ENCODE measurements around the gene ENAH. TPM values are rescaled to one million over a fixed set of nuclear protein-coding genes. Genes with fewer than 3 reads are reported as not detected.
"Not testable (repeated sequence)": the region's sequence is repeated elsewhere in the genome, so short reads cannot be mapped to it uniquely, and the experiment has no call there.

The ENAH gene
- polyA plus RNA-seq, 1 donor: 121 TPM

DNA sequence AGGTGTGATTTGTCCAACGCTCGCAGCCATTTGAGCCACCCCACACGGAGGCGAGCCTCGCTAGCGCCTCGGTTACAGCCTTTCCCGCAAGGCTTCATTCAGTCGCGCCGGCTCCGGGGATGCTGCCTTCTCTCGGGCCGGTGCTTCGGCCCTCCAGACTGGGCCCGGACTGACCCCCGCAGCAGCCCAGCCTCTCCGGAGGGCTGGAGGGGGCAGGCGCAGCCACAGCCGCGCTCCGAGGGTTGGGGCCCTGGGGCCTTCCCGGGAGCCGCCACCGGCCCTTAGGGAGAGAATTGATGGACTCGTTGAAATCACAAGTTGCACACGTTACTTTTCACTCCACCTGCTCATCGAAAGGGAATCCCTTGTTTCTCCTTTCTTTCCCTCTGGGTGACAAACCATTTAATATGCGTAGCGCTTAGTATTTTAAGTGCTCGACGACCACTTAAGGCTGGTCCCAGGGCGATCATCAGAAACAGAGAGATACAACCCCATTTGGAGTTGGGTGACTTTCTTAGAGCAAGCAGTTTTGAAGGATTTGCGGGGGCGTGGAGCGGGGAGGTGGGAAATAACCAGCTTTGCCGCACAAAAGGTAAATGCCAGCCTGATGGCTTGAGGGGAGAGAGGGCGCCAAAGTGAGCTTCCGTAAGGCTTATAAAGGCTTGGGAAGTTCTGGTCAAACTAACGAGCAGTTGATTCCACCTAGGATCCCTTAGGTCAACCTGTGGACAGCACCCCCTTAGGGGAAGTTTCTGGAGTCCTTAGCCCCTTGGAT, 24.6 kb upstream of the ENAH start:
- no peak for DNase-seq

DNA sequence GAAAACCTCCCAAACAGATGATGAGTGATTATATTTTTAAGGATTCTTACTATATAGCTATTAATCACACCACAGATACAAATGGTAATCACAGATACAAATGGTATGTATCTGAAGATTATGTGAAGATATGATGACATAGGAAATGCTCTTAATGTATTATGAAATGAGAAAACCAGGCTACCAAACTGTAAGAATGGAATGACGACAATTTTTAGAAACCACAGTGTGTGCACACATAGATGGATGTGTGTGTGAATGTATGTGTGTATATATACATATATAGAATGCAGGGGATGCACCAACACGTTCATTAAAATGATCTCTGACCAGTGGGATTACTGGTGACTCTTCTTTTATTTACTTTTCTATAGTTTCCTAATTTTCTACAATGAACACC, 21.5 kb upstream of the ENAH start:
- no peak for DNase-seq

DNA sequence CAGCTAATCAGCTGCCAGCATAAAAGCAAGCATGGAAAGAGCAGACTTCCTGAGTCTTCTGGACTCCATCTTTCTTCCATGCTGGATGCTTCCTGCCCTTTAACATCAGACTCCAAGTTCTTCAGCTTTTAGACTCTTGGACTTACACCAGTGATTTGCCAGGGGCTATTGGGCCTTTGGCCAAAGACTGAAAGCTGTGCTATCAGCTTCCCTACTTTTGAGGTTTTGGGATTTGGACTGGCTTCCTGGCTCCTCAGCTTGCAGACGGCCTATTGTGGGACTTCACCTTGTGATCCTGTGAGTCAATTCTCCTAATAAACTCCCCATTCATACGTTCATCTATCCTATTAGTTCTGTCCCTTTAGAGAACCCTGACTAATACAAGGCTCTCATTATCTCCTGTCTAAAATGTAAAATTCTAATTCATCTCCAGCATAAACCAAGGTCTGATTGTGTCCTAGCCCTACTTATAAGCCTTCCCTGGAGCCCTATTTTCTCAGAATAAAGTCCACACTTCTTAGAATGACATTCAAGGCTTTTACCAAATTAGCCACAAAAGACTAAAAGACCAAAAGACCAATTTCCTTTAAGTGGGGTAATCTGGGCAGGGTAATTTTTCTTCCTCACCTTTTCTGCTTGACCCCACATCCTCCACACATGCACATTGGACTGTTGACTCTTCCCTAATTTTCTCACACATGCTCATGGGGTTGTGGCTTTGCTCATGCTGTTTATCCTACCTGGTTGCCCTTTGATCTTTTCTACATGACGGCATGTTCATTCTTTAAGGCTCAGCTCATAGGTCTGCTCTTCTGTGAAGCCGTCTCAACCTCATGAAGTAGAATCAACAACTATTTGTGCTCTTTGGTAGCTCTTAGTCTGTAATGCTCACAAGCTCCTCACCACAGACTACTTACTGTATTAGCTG, 18.1 kb upstream of the ENAH start:
- DNase-seq: no peak

DNA sequence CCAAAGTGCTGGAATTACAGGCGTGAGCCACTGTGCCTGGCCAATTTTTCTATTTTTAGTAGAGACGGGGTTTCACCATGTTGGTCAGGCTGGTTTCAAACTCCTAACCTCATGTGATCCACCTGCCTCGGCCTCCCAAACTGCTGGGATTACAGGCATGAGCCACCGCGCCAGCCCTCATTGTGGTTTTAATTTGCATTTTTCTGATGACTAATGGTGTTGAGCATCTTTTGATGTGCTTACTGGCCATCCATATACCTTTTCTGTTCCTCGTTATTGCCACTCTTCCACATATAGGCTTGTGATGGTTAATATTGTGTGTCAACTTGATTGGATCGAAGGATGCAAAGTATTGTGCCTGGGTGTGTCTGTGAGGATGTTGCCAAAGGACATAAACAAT, 17.4 kb upstream of the ENAH start:
- DNase-seq: no peak

DNA sequence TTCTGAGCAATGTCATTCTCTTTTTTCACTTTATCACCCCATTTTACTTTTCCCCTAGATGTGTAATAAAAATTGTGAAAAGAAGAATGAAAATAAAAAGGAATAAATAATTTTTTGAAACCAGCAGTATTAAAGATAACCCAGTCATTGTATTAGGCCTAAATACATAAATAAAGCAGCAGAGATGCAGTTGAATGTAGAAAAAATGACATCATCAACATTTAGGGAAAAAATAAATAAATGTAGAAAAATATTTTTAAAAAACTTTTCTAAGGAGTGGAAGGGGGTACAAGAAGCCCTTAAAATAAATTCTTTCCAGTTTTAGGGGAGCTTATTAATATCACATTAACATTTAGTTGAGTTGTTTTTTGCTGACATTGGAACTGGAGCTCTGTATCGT, 15.3 kb upstream of the ENAH start:
- DNase-seq: no peak

DNA sequence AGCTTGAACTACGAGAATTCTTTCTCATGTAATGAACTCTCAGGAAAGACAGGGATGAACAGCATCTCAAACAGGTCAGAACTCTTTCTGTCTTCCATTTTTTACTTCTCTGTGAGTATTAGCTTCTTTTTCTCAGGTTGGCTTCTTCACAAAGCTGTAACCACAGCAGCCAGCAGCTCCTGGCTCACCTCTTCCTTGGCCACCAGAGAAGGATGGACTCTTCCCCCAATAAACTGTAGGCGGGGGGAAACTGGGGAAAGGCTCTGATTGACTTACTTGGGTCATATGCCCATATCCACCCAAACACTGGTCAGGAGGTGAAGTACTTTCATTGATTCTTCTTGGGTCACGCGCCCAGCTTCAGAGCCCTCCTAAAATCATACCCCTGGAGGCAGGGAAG, 14.4 kb upstream of the ENAH start:
- no peak for DNase-seq

DNA sequence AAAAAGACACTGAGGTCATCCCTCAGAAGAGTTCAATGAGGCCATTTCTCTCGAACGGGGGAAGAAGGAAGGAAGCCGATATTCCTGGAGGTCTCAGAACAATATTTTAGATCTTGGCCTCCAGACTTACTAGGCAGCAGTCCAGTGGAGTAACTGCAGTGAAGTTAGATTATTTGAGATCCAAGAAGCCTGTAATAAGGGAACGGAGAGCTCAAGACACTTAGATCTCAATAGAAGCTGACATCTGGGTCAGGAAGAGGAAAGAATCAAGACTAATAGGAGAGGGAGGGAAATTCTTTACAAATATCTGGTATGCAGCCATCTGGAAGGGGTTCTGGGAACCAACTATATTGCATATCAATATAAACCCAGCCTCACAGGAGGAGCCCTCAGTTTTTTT, 13.6 kb upstream of the ENAH start:
- DNase-seq: no peak

DNA sequence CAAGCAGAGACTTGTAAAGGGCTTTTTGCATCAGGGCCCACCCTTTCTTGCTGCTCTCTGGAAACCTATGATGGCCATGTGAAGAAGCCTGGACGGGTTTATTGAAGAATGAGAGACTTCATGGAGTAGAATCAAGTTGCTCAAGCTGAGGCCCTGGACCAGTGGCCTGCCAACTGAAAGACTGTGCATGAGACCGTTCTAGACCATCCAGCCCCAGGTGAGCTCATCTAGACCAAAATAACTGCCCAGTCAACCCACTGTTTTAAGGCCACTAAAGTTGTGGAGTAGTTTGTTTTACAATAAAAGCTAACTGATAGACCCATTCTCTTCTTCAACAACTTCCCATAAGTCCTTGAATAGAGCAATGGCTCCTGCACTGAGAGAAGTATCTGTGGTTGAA, 11.8 kb upstream of the ENAH start:
- no peak for DNase-seq

DNA sequence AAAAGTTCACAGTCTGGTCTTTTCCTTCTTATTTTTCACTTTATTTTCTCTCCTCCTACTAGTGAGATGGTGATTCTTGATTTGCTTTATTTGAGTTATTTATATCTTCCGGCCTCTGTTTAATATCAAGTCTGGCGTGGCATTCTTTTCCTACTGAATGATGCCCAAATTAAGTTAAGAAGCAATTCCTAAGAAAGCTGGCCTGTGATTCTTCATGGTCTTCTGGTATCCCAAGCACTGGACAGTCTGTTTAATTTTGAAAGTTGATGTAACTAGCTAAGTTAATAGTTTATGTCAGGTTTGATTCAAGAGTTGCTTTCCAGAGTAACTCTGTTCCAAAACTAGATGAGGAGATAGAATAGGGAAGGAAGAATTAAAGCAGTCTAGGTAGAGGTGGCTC, 9.2 kb upstream of the ENAH start:
- DNase-seq: no peak

DNA sequence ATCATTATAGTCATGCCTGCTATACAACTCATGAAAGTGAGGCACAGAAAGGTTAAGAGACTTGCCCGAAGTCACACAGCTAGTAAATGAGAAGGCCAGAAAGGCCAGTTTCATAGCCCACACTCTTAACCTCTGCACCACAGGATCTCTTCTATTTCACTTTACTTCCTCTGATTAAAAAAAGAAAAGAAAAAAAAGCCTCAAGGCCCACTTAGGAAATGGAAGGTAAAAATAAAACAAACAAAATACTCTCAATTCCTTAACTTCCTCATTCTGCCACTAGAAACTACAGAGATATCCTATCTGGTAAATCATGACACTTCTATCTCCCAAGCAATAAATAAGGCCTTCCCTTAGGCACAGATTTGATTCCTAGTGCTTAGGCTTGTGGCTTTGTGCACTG, 7.6 kb upstream of the ENAH start:
- DNase-seq: no peak

DNA sequence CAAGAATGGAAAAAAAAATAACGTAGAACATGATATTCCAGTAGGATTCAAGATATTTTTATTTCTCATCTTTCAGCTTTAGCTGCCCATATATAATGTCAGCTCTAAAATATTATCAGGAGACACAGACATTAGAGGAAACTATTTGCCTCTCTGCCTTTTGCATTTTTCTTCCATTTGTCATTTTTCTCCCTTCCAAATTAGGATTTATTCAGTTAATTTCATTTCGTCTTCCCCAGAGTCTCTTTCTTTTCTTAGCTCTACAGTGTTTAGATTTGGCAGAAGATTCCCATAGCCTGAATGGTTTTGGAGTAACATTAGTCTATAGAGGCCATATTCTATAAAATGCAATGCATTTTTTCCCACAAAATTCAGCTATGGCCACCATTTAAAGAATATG, 5.1 kb upstream of the ENAH start:
- no peak for DNase-seq

DNA sequence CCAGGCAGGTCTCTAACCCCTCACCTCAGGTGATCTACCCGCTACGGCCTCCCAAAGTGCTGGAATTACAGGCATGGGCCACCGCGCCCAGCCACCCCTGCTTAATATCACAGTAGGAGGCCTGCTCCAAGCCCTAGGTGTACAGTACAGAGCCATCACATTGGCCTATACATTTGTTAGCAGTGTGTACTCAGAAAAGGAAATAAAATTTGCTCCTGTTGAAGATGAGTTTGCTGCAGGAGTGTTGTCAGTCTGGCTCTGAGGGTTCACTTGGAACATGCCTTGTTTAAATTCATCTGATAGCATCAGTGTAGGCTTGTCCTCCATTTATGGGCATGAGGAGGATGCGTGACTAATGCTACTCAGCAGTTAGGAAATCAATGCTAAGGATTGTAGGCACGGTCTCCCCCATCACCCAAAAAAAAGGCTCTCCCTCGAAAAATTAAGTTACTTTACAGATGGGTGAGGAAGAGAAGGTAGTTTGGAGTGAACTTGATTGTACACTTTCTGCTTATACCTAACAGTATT, 4.6 kb upstream of the ENAH start:
- DNase-seq: no peak

DNA sequence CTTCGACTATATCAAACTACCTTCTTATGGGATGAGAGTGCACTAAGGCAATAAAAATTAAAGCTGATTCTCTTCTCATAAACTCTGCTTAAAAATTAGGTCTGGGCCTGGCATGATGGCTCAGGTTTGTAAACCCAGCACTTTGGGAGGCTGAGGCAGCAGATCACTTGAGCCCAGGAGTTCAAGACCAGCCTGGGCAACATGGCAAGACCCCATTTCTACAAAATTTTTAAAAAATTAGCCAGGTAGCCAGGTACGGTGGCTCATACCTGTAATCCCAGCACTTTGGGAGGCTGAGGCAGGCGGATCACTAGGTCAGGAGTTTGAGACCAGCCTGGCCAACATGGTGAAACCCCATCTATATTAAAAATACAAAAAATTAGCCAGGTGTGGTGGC, 3.3 kb upstream of the ENAH start:
- not testable (repeated sequence) for DNase-seq

DNA sequence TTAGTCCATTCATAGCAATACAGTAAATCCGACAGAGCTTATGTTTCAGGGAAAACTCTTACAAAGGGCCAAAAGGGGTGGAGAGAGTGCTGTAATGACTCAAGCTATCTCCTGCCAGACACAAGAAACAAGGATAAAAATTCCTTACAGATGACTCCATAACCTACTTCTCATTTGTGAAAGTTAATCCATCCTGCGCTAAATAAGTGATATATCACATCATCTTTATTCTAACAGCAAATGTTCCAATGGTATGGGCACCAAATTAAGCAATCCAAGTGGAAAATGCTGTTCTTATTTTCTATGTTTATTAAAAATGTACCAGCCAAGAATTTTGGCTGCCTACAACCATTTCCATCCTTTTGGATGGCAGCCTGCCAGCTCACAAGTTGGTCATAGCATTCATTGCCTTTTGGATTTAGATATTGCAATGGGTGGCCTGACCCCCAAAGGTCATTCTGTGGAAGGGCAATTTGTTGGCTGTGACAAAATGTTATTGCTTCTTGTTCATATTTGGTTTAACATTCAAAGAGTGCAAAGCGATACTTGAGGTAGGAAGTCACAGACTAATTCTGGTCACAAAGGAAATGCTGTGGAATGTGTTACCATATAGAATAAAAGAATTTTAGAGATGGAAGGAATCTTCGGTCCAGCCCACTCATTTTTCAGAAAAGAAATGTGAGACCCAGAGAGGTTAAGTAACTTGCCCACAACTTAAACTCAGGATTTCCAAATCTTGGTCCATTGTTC, 2.8 kb upstream of the ENAH start:
- DNase-seq: no peak

DNA sequence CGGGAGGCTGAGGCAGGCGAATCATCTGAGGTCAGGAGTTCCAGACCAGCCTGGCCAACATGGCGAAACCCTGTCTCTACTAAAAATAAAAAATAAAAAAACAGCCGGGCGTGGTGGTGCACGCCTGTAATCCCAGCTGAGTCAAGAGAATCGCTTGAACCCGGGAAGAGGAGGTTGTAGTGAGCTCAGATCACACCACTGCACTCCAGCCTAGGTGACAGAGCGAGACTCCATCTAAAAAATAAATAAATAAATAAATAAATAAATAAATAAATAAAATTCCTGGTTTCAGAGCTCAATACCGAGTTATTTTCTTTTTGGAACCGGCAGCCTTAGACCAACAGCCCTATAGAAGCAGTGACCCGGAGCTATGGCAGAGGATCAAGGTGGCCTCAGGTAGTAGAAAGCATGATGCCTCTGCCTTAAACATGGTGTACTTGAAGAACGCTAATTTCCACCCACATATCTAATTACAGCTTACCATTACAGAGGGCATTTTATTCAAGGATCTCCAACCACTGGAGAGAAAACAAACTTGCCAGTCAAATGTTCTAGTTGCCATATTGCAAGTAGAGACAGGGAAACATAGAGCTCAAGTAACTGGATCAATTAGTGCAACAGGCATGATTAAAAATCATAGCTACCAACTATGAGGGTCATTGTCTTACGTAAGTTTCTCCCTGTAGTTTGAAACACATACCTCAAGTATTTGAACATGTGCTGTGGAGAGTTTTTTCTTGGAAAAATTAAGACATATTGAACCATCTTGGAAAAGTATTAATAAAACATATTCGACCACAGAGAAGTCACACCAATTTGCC, 2.0 kb upstream of the ENAH start:
- DNase-seq: no peak

DNA sequence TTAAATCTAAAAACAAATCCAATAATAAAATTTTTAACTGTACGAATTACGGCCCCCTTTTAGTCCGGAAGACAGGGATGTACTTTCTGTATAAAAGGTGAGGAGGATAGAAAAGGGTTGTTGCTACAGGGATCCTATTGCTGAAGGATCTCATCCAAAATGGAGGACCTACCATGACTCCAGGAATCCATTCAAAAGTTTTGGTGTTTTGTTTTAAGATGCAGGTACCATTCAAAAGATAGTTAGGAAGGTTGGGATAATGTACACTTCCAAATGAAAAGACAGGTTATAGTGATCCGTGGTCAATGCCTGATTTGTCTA, 1.3 kb upstream of the ENAH start:
- DNase-seq: no peak

DNA sequence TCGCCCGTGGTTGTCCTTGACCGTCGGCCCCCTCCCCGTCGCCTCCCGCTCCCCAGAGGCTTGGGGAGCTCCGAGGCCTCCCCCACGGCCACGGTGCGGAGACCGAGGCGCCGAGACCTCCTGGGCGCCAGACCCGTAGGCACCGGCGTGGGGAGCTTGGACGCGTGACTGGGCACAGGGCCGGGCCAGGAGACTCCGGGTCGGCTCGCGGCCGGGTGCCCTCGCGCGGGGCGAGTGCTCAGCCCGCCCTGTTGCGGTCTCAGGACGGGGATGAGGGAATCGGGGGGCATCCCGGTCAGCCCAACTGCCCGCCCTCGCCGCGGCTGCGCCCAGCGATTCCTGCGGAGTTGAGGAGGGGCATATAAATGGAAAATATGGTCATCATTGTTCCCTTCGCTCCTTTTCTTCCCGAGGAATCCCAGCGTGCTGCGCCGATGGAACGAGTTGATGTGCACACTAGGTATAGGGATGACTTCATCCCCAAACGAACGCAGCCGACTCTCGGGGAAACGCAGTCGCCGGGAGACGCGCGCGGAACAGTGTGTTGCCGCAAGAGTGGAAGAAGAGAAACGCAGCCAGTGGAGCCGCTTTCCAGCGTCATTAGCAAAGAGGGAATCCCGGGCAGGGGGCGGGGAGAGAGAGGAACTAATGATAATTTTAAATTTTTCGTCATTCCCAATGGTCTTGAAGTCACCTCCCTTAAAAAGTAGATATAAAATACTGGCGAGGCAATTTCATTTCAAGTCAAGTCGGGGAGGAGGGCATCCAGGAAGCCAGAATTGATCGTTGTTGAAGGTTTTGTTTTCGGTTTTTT, 747 bp upstream of the ENAH start:
- peak; percentile 66 for DNase-seq

DNA sequence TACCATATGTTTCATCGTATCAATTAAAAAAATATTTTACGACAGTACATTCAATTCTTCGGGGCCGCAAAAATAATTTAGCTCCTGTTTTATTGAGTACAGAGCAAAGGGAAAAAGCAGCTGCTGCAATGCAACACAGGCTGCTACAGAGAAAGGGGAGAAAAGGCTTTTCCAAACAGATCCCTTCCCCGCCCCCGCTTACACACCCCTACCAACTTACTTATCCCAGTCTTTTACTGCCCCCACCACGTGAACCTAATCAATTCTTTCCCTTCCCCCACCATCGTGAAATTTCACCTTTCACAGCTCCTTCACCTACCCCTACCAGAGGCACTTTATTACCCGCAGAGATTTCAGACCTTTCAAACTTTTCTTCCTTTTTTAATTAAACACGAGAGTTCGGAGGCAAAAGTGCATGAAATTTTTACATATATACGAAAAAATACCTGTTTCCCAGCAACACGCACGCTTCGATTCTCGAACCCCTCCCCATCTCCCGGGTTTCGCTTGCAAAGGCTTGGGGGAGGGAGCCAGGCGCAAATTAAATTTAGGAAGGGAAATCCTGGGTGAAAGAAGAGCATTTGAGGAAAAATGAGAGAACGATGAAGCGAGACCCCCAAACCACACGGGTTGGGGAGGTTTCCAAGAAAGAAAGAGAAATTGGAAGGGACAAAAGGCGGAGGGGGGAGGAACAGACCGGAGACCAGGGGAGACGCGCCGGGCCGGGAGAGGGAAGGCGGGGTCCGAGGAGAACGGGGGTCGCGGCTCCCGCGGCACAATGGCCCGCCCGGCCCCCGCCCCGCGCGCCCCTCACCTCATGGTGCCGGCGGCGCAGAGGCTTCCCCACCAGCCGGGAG, 823 bp downstream of the ENAH start:
- peak; percentile 60 for DNase-seq

DNA sequence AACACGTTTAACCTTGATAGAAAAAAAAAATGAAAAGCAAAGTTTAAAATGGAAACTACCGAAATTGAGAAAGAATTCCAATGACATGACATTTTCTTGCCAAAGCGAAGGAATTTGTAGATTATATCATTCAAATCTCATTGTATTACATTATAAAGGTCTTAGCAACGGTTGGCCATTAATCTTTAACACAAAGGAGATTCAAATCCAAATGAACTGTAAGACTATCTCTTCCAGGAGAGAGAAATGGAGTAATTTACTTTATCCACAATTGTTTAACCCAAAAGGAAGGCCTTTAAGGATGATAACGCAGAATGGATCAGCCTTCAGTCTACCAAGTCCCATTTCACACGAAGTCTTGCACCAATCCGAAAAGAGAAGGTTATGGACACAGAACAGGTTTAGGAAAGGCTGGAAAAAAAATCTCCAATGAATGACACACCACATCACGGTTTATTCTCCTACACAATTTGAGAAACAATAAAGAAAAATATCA, 1.5 kb downstream of the ENAH start:
- DNase-seq: no peak

DNA sequence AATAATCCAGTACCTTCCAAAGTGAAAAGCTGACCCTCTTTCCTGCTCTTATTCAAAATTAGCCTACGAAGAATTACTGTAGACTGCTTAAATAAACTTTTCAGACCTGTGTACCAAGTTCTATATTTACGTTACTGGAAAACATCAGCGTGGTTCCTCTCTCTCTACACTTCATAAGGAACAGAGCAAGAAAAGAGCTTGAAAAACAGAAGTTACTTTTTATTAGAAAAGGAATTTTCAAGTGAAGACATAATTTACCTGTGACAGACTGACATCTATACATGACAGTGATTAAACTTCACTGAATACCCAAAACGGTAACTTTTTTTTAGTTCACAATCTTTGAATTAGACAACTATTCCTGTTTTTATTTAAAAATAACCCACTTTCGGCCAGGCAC, 2.7 kb downstream of the ENAH start:
- DNase-seq: no peak

All from left kidney (tissue), 2 donors.